Peyer's patch (tissue), 4 donors: ENCODE results near the gene GRIA3.

Experiments used
- CTCF ChIP-seq, 6 experiments: fragments of 450-650 bp in 4 of 6; fragments of 200-600 bp in 2 of 6; sonication (generic) in 1 of 6; IDR thresholded peaks; one replicate each; pipeline ENCODE4 v1.5.1; 2017 to 2019; ENCODE audit warnings: antibody characterized with exemption in 6 of 6, mild to moderate bottlenecking in 3 of 6, moderate library complexity in 1 of 6
- POLR2A ChIP-seq, 2 donors: fragments of 450-650 bp; IDR thresholded peaks; one replicate each; pipeline ENCODE4 v1.5.1; 2017; ENCODE audit warnings: antibody characterized with exemption in 2 of 2, mild to moderate bottlenecking in 2 of 2, moderate library complexity in 2 of 2

- TF ChIP-seq POLR2A (IDR thresholded peaks at IDR 0.05) (no peak), CTCF (IDR thresholded peaks at IDR 0.05) (peak in 2 of 6 experiments; percentile 49 to 63)
These were observed 10.2 kb upstream of the GRIA3 start for GRCh38 chrX:123173833-123174232.
